GM06990 (cell line): ENCODE measurements around the gene SHISA7.

Experiments used
- DNase-seq: peaks from one replicate; pipeline ENCODE4 v3.0.0-alpha.2; 2011; ENCODE audit not compliant: insufficient read length; ENCODE audit errors: extremely low read depth
- H3K27me3 ChIP-seq: replicated peaks from 2 replicates; pipeline ENCODE4 v1.6.0; 2011; ENCODE audit warnings: low read length; ENCODE audit not compliant: control insufficient read depth, insufficient read depth
- H3K36me3 ChIP-seq: 2 replicates; pipeline ENCODE4 v1.5.1; 2011; ENCODE audit warnings: low read length; ENCODE audit not compliant: control insufficient read depth, insufficient read depth
- H3K4me3 ChIP-seq: replicated peaks from 2 replicates; pipeline ENCODE4 v1.5.1; 2011; ENCODE audit warnings: low read depth, mild to moderate bottlenecking, control low read depth, low read length
- TF ChIP-seq, protein P1 (sequence below): IDR thresholded peaks from 2 replicates; pipeline ENCODE4 v1.5.1; 2011; ENCODE audit warnings: low read length, control low read depth, mild to moderate bottlenecking, inconsistent platforms; ENCODE audit not compliant: insufficient read depth, poor library complexity, severe bottlenecking

SHISA7 gene

DNA sequence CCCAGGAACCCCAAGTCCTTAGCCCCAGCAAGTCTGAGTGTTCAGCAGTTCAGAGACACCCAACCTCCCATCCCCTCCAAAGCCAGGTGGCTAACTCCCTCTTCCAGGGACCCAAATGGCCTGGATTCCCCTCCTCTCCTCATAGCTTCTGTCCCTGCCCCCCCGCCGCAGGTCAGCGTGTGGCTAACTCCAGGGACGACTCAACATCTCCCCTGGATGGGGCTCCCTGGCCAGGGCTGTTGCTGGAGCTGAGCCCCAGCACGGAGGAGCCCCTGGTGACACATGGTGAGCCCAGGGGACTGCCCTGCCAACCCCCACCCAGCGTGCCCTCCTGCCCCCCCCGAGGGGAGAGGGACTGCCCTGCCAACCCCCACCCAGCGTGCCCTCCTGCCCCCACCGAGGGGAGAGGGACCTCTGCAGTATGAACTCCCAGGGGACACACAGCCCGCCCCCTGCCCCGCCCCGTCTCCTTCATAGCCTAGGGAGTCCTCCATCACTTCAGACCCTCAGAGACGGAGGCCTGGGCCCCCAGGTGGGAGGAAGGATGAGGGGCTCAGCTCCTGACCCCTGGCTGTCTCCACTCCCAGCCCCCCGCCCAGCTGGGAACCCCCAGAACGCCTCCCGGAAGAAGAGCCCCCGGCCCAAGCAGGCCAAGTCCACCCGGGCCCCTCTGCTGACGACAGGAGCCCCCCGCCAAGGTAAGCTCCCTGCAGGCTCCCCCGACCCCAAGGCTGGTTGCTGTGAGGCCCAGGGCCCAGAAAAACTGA is 46.8 kb upstream of the SHISA7 start:
- H3K27me3 ChIP-seq: no peaks in the 10 kb centered on the region; the same call in 1 of the 2 replicates
- no peak for DNase-seq
- no peaks in the 10 kb centered on the region for H3K36me3 ChIP-seq
- TF ChIP-seq, protein P1, sequence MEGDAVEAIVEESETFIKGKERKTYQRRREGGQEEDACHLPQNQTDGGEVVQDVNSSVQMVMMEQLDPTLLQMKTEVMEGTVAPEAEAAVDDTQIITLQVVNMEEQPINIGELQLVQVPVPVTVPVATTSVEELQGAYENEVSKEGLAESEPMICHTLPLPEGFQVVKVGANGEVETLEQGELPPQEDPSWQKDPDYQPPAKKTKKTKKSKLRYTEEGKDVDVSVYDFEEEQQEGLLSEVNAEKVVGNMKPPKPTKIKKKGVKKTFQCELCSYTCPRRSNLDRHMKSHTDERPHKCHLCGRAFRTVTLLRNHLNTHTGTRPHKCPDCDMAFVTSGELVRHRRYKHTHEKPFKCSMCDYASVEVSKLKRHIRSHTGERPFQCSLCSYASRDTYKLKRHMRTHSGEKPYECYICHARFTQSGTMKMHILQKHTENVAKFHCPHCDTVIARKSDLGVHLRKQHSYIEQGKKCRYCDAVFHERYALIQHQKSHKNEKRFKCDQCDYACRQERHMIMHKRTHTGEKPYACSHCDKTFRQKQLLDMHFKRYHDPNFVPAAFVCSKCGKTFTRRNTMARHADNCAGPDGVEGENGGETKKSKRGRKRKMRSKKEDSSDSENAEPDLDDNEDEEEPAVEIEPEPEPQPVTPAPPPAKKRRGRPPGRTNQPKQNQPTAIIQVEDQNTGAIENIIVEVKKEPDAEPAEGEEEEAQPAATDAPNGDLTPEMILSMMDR: no peak
- no peak overlapping the region for H3K4me3 ChIP-seq

DNA sequence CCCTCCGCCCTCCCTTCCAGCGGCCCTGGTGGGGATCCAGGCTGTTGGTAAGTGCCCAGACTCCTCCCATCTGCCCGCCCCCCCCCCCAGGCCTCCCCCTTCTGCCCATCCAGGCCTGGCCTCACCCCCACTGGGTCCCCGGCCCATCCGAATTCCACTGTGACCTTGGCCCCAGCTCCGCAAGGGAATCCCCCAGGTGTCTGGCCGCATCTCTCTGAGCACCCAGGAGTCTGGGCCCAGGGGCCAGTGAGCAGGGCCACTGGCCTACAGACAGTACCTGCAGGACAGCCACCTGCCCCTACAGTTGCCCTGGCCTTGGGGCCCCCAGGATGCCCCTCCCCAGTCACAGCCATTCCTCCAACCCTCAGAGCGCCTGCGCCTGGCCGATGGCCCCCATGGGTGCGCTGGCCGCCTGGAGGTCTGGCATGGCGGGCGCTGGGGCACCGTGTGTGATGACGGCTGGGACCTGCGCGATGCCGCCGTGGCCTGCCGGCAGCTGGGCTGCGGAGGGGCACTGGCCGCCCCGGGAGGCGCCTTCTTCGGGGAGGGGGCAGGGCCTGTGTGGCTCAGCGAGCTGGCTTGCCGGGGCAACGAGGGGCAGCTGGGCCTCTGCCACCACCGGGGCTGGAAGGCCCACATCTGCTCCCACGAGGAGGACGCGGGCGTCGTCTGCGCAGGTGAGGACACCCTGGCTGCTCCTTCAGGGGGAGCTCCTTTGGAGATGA is 46.0 kb upstream of the SHISA7 start:
- no peak for DNase-seq
- Histone ChIP-seq H3K27me3 (no peaks in the 10 kb centered on the region), H3K4me3 (no peak overlapping the region), H3K36me3 (no peaks in the 10 kb centered on the region)
- TF ChIP-seq, protein P1: no peak

DNA sequence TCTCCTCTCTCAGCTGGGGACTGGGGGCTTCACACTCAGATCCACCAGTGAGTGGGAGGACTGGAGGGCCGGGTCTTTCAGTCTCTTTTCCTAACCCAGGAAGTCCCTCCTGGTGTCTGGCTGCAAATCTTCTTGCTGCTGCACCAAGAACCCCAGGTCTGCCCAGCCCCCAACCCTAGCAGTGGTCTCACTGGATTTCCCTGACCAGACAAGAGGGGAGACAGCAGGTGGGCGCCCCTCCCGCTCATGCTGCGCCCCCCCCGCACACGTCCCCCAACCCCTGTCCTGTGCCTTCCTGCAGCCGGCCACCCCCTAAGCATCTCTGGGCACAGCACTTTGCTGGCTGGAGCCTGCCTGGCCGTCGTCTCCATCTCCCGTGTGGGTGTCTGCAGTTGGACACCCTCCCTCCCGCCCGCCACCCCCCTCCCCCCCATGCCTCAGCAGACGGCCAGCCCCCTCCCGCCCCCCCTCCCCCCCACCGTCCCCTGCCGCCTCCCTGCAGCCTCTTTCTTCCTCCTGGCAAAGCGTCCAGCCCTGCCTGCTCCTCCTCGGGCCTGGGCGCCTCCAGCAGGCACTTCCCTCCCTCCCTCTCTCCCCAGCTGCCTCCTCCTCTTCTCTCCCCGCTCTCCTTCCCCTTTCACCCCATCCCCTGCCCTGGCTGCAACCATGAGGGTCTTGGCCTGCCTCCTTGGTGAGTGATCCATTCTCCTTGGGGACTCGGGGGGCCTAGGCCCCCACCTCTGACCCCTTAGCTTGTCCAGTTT is 45.0 kb upstream of the SHISA7 start, which contains the start of gene SSC5D:
TSS of gene SSC5D (plus strand) at position 513 of the 764 bp plus-strand sequence. CDS start at position 667, 154 bp downstream.
- no peak for DNase-seq
- Histone ChIP-seq H3K4me3 (no peak within 1 kb of the TSS), H3K27me3 (no peaks in the 10 kb centered on the region), H3K36me3 (no peaks in the 10 kb centered on the region)
- TF ChIP-seq, protein P1: no peak

- TF ChIP-seq, protein P1: no peak
- H3K36me3 ChIP-seq: peaks cover 2% of the 10 kb centered on the region
- DNase-seq: no peak
- no peaks in the 10 kb centered on the region for H3K27me3 ChIP-seq
- H3K4me3 ChIP-seq: no peak overlapping the region
Observed at GRCh38 chr19:55486971-55487923, 44.1 kb upstream of the SHISA7 start.
